ENCODE data around the gene TEX2.

DNA sequence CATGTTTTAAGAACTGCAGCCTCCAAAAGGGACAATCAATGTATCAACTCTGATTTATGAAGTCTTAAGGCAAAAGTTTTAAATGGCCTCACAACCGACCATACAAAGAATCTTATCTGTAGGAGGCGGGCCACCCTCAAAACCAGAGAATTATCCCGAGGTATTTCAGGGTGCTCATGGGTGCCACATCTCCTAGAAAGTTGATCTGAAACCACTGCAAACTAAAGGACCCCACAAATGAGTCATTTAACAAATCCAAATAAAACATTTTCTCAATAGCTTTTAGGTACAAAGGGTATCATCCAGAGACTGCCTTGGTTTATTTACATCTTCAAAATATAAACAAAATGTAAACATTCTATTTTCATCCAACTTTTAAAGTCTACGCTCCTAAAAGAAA lies 139.9 kb downstream of the TEX2 start:
- TF ChIP-seq, protein P1, sequence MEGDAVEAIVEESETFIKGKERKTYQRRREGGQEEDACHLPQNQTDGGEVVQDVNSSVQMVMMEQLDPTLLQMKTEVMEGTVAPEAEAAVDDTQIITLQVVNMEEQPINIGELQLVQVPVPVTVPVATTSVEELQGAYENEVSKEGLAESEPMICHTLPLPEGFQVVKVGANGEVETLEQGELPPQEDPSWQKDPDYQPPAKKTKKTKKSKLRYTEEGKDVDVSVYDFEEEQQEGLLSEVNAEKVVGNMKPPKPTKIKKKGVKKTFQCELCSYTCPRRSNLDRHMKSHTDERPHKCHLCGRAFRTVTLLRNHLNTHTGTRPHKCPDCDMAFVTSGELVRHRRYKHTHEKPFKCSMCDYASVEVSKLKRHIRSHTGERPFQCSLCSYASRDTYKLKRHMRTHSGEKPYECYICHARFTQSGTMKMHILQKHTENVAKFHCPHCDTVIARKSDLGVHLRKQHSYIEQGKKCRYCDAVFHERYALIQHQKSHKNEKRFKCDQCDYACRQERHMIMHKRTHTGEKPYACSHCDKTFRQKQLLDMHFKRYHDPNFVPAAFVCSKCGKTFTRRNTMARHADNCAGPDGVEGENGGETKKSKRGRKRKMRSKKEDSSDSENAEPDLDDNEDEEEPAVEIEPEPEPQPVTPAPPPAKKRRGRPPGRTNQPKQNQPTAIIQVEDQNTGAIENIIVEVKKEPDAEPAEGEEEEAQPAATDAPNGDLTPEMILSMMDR (IDR thresholded peaks at IDR 0.05; ENCODE audit: insufficient read depth, low read length), result no peak
- TF ChIP-seq POLR2AphosphoS5 (IDR thresholded peaks at IDR 0.05; ENCODE audit: low read depth) (no peak), GABPA (IDR thresholded peaks at IDR 0.05; ENCODE audit: low read depth) (no peak), SPI1 (IDR thresholded peaks at IDR 0.05; ENCODE audit: borderline replicate concordance, low read depth) (no peak)
- TF ChIP-seq, protein P2, sequence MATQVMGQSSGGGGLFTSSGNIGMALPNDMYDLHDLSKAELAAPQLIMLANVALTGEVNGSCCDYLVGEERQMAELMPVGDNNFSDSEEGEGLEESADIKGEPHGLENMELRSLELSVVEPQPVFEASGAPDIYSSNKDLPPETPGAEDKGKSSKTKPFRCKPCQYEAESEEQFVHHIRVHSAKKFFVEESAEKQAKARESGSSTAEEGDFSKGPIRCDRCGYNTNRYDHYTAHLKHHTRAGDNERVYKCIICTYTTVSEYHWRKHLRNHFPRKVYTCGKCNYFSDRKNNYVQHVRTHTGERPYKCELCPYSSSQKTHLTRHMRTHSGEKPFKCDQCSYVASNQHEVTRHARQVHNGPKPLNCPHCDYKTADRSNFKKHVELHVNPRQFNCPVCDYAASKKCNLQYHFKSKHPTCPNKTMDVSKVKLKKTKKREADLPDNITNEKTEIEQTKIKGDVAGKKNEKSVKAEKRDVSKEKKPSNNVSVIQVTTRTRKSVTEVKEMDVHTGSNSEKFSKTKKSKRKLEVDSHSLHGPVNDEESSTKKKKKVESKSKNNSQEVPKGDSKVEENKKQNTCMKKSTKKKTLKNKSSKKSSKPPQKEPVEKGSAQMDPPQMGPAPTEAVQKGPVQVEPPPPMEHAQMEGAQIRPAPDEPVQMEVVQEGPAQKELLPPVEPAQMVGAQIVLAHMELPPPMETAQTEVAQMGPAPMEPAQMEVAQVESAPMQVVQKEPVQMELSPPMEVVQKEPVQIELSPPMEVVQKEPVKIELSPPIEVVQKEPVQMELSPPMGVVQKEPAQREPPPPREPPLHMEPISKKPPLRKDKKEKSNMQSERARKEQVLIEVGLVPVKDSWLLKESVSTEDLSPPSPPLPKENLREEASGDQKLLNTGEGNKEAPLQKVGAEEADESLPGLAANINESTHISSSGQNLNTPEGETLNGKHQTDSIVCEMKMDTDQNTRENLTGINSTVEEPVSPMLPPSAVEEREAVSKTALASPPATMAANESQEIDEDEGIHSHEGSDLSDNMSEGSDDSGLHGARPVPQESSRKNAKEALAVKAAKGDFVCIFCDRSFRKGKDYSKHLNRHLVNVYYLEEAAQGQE (IDR thresholded peaks at IDR 0.05; ENCODE audit: insufficient replicate concordance, low read depth), result no peak

All from HL-60 (cell line).